ENCODE data around the gene RBM15.

The RBM15 gene

GRCh38 chr1:110350360-110350759 lies 11.2 kb downstream of the RBM15 start:
- DNase-seq, result no peak

- DNase-seq, result no peak
Measured at GRCh38 chr1:110355321-110355720, 16.1 kb downstream of the RBM15 start.

- no peak for DNase-seq
Measured at GRCh38 chr1:110356379-110356778, 17.2 kb downstream of the RBM15 start.

- DNase-seq, result no peak
Measured at GRCh38 chr1:110360431-110360830, 21.3 kb downstream of the RBM15 start.

- no peak for DNase-seq
Measured at GRCh38 chr1:110361856-110362255, 22.7 kb downstream of the RBM15 start.

GRCh38 chr1:110364221-110364620 lies 25.0 kb downstream of the RBM15 start:
- no peak for DNase-seq

- DNase-seq, result no peak
Measured at GRCh38 chr1:110370827-110371226, 31.6 kb downstream of the RBM15 start.

GRCh38 chr1:110375490-110375889 lies 36.3 kb downstream of the RBM15 start:
- no peak for DNase-seq

GRCh38 chr1:110380672-110381283 lies 41.6 kb downstream of the RBM15 start:
- DNase-seq, result no peak

GRCh38 chr1:110383251-110383990 lies 44.2 kb downstream of the RBM15 start:
- DNase-seq, result peak in 1 of 2 experiments; percentile 6

GRCh38 chr1:110384581-110385321 lies 45.6 kb downstream of the RBM15 start:
- no peak for DNase-seq

GRCh38 chr1:110385369-110385768 lies 46.2 kb downstream of the RBM15 start:
- no peak for DNase-seq

- DNase-seq, result no peak
Measured at GRCh38 chr1:110387048-110387754, 48.0 kb downstream of the RBM15 start.

- no peak for DNase-seq
Measured at GRCh38 chr1:110390096-110390495, 50.9 kb downstream of the RBM15 start.

GRCh38 chr1:110390692-110391245 lies 51.6 kb downstream of the RBM15 start, which contains the start of gene SLC16A4:
Gene SLC16A4 (minus strand): TSS chr1:110391026. CDS start chr1:110389323, 1,703 bp downstream.
- DNase-seq, result peak in 1 of 2 experiments; percentile 26

- no peak for DNase-seq
Measured at GRCh38 chr1:110393286-110393685, 54.1 kb downstream of the RBM15 start.

- DNase-seq, result no peak
Measured at GRCh38 chr1:110393691-110394492, 54.7 kb downstream of the RBM15 start.

- DNase-seq, result no peak
Measured at GRCh38 chr1:110394493-110394820, 55.3 kb downstream of the RBM15 start.

Data from NCI-H524 (cell line).